ENCODE results near the gene SERPINB2.

DNA sequence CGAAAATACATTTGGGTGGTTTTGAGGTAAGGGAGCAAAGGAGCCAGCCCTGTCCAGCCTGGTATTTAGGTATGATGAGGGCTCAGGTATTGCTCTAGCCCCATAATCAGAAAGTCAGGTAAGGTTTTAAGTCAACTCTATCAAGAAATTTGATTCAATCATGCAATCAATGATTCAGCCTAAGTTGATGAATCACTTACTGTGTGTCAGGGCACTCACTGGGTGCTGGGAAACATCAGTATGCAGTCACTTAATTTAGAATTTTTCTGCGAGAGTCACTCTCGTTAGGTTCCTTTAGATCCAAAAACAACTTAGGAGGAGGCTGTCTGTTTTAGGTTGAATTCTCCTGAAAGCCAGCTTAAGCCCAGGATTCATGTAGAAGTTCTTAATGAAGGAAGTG lies 17.7 kb upstream of the SERPINB2 start:
- TF ChIP-seq EZH2 (IDR thresholded peaks at IDR 0.05; ENCODE audit: low read length, unreplicated experiment), result no peak
- TF ChIP-seq, protein P1, sequence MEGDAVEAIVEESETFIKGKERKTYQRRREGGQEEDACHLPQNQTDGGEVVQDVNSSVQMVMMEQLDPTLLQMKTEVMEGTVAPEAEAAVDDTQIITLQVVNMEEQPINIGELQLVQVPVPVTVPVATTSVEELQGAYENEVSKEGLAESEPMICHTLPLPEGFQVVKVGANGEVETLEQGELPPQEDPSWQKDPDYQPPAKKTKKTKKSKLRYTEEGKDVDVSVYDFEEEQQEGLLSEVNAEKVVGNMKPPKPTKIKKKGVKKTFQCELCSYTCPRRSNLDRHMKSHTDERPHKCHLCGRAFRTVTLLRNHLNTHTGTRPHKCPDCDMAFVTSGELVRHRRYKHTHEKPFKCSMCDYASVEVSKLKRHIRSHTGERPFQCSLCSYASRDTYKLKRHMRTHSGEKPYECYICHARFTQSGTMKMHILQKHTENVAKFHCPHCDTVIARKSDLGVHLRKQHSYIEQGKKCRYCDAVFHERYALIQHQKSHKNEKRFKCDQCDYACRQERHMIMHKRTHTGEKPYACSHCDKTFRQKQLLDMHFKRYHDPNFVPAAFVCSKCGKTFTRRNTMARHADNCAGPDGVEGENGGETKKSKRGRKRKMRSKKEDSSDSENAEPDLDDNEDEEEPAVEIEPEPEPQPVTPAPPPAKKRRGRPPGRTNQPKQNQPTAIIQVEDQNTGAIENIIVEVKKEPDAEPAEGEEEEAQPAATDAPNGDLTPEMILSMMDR (conservative IDR thresholded peaks at IDR 0.05; ENCODE audit: low read depth, low read length), result no peak
- TF ChIP-seq EZH2phosphoT487 (IDR thresholded peaks at IDR 0.05; ENCODE audit: borderline replicate concordance, low read length), result no peak

Data from PC-3 (cell line).